Fibroblast of villous mesenchyme (primary cell): Measurements from ENCODE around the gene CD302. TPM values are rescaled to one million over a fixed set of nuclear protein-coding genes. Genes with fewer than 3 reads are reported as not detected.
"Not testable (repeated sequence)": the region's sequence is repeated elsewhere in the genome, so short reads cannot be mapped to it uniquely, and the experiment has no call there.

Experiments
- DNase-seq: peaks from one replicate; pipeline ENCODE4 v3.0.0-alpha.2; 2010; ENCODE audit warnings: low read depth
- H3K4me3 ChIP-seq: 2 replicates; pipeline ENCODE4 v1.5.1; 2011; ENCODE audit warnings: low read depth, mild to moderate bottlenecking, low read length
- CTCF ChIP-seq: IDR thresholded peaks from 2 replicates; pipeline ENCODE4 v1.5.1; 2012; ENCODE audit warnings: low read depth, mild to moderate bottlenecking, low read length; ENCODE audit not compliant: insufficient read depth
- total RNA-seq: library from RNA; depleted of rRNA; stranded (reverse); fragments of >200 nt; gene quantifications from 2 replicates; pipeline ENCODE4 v1.2.3, GENCODE V29; 2012

Gene CD302
- 8.4 and 13.4 TPM in 2 replicates for total RNA-seq

GRCh38 chr2:159797543-159798375 lies at the start of gene CD302:
Gene CD302, minus strand, starts transcription at chr2:159798208. Its CDS starts 10 bp downstream, at chr2:159798198.
- no peak for TF ChIP-seq CTCF
- peak; percentile 42 for DNase-seq
- H3K4me3 ChIP-seq: peak within 1 kb of the TSS; percentile 75

GRCh38 chr2:159846564-159846963 lies 48.6 kb upstream of the CD302 start:
- no peak for TF ChIP-seq CTCF
- no peak overlapping the region for H3K4me3 ChIP-seq
- no peak for DNase-seq

- DNase-seq: no peak
- H3K4me3 ChIP-seq: no peak overlapping the region
- TF ChIP-seq CTCF: no peak
Measured at GRCh38 chr2:159840616-159841015, 42.6 kb upstream of the CD302 start.

- TF ChIP-seq CTCF: no peak
Measured at GRCh38 chr2:159832858-159833257, 34.9 kb upstream of the CD302 start.

GRCh38 chr2:159832026-159832425 lies 34.0 kb upstream of the CD302 start:
- DNase-seq: no peak
- TF ChIP-seq CTCF: no peak
- H3K4me3 ChIP-seq: no peak overlapping the region

More at GRCh38 chr2:159832858-159833257, 34.9 kb upstream of the CD302 start:
- no peak overlapping the region for H3K4me3 ChIP-seq
- no peak for DNase-seq

GRCh38 chr2:159829376-159829775 lies 31.4 kb upstream of the CD302 start:
- DNase-seq: no peak
- H3K4me3 ChIP-seq: no peak overlapping the region
- no peak for TF ChIP-seq CTCF

- no peak for DNase-seq
- no peak for TF ChIP-seq CTCF
- no peak overlapping the region for H3K4me3 ChIP-seq
Measured at GRCh38 chr2:159828738-159829137, 30.7 kb upstream of the CD302 start.

GRCh38 chr2:159822478-159822833 lies 24.4 kb upstream of the CD302 start:
- H3K4me3 ChIP-seq, DNase-seq: not testable (repeated sequence)

GRCh38 chr2:159821775-159822477 lies 23.9 kb upstream of the CD302 start:
- DNase-seq: peak; percentile 17
- not testable (repeated sequence) for H3K4me3 ChIP-seq
